Gastroesophageal sphincter (tissue), 3 donors: Measurements from ENCODE around the gene DDX51.

Source experiments
- CTCF ChIP-seq, 4 experiments: fragments of 200-600 bp in 2 of 4; fragments of 450-650 bp in 2 of 4; sonication (generic) in 1 of 4; IDR thresholded peaks; one replicate each; pipeline ENCODE4 v1.5.1; 2017 to 2019; ENCODE audit warnings: antibody characterized with exemption in 4 of 4, mild to moderate bottlenecking in 2 of 4, moderate library complexity in 2 of 4
- EP300 ChIP-seq: sonication (generic); formaldehyde crosslinking; IDR thresholded peaks from one replicate; pipeline ENCODE4 v1.6.1; 2017; ENCODE audit warnings: antibody characterized with exemption, mild to moderate bottlenecking
- POLR2A ChIP-seq, 2 donors: fragments of 450-650 bp; IDR thresholded peaks; one replicate each; pipeline ENCODE4 v1.6.1; 2017; ENCODE audit warnings: antibody characterized with exemption in 2 of 2, mild to moderate bottlenecking in 2 of 2, moderate library complexity in 1 of 2
- POLR2AphosphoS5 ChIP-seq: sonication (generic); formaldehyde crosslinking; IDR thresholded peaks from one replicate; pipeline ENCODE4 v1.6.1; 2017; ENCODE audit warnings: antibody characterized with exemption

GRCh38 chr12:132144810-132145168 lies 670 bp upstream of the DDX51 start:
- TF ChIP-seq POLR2AphosphoS5 (no peak), CTCF (IDR thresholded peaks at IDR 0.05) (no peak), EP300 (no peak), POLR2A (IDR thresholded peaks at IDR 0.05) (no peak)
